ENCODE data around the gene HEXIM2.

HEXIM2 gene

GRCh38 chr17:45162025-45162687, 481 bp downstream of the HEXIM2 start:
- TF ChIP-seq, protein P1, sequence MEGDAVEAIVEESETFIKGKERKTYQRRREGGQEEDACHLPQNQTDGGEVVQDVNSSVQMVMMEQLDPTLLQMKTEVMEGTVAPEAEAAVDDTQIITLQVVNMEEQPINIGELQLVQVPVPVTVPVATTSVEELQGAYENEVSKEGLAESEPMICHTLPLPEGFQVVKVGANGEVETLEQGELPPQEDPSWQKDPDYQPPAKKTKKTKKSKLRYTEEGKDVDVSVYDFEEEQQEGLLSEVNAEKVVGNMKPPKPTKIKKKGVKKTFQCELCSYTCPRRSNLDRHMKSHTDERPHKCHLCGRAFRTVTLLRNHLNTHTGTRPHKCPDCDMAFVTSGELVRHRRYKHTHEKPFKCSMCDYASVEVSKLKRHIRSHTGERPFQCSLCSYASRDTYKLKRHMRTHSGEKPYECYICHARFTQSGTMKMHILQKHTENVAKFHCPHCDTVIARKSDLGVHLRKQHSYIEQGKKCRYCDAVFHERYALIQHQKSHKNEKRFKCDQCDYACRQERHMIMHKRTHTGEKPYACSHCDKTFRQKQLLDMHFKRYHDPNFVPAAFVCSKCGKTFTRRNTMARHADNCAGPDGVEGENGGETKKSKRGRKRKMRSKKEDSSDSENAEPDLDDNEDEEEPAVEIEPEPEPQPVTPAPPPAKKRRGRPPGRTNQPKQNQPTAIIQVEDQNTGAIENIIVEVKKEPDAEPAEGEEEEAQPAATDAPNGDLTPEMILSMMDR (IDR thresholded peaks at IDR 0.05) = no peak
- Histone ChIP-seq H3K27ac (peak overlapping the region in 1 of 2 donors; percentile 76), H3K4me3 (peak overlapping the region; percentile 64)
- no peak for DNase-seq (ENCODE audit: low spot score)

- TF ChIP-seq, protein P1 (IDR thresholded peaks at IDR 0.05) = no peak
- Histone ChIP-seq H3K27ac (peak overlapping the region in 1 of 2 donors; percentile 29), H3K4me3 (no peak overlapping the region)
- no peak for DNase-seq (ENCODE audit: low spot score)
Observed at GRCh38 chr17:45164734-45165269, 3.1 kb downstream of the HEXIM2 start.

DNA sequence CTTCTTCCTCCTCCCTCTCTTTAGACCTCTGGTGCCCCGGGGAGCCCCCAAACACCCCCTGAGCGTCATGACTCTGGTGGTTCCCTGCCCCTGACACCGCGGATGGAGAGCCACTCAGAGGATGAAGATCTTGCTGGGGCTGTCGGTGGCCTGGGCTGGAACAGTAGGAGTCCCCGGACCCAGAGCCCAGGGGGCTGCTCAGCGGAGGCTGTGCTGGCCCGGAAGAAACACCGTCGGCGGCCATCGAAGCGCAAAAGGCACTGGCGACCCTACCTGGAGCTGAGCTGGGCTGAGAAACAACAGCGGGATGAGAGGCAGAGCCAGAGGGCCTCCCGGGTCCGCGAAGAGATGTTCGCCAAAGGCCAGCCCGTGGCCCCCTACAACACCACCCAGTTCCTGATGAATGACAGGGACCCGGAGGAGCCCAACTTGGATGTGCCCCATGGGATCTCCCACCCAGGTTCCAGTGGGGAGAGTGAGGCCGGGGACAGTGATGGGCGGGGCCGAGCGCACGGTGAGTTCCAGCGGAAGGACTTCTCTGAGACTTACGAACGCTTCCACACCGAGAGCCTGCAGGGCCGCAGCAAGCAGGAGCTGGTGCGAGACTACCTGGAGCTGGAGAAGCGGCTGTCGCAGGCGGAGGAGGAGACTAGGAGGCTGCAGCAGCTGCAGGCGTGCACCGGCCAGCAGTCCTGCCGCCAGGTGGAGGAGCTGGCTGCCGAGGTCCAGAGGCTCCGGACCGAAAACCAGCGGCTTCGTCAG, 7.5 kb downstream of the HEXIM2 start:
- TF ChIP-seq, protein P1 (IDR thresholded peaks at IDR 0.05) = no peak
- H3K4me3 ChIP-seq = no peak overlapping the region
- no peak for DNase-seq (ENCODE audit: low spot score)
- peak overlapping the region in 1 of 2 donors; percentile 99 for H3K27ac ChIP-seq

DNA sequence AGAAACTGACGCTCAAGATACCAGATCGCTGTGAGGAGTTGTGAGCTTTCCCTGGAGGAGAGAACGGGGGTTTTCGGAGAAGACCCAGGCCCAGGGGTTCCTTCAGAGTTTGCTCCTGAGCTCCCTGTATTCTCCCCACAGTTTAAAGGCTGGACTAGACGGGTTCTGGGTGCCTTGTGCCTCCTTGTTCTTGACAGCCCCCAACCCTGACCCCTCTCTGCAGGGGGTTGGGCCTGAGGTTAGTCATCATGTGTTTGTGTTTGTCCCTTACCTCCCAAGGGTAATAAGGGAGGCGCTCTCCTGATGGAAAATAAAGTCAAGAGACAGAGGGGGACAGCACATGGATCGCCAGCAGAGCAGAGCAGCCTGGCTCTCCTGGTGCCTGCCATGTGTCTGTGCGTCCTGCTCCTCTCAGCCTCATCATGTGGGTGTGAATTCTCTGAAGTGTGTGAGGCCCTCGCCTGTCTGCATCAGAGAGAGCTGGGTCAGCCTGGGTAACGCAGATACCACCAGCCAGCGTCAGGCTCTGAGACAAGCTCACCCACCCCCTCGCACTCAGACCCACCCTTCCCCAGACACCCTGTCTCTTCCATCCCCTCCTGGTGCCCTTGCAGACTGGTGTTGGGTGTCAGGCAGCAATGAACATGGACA, 8.7 kb downstream of the HEXIM2 start:
- TF ChIP-seq, protein P1 (IDR thresholded peaks at IDR 0.05) = no peak
- peak overlapping the region; percentile 69 for H3K4me3 ChIP-seq
- no peak for DNase-seq (ENCODE audit: low spot score)
- H3K27ac ChIP-seq = peak overlapping the region; percentile 79 to 99

GRCh38 chr17:45170931-45171337, 9.3 kb downstream of the HEXIM2 start:
- DNase-seq (ENCODE audit: low spot score) = peak; percentile 93
- TF ChIP-seq, protein P1 (IDR thresholded peaks at IDR 0.05) = no peak
- H3K4me3 ChIP-seq = peak overlapping the region; percentile 69
- H3K27ac ChIP-seq = peak overlapping the region; percentile 79 to 99

DNA sequence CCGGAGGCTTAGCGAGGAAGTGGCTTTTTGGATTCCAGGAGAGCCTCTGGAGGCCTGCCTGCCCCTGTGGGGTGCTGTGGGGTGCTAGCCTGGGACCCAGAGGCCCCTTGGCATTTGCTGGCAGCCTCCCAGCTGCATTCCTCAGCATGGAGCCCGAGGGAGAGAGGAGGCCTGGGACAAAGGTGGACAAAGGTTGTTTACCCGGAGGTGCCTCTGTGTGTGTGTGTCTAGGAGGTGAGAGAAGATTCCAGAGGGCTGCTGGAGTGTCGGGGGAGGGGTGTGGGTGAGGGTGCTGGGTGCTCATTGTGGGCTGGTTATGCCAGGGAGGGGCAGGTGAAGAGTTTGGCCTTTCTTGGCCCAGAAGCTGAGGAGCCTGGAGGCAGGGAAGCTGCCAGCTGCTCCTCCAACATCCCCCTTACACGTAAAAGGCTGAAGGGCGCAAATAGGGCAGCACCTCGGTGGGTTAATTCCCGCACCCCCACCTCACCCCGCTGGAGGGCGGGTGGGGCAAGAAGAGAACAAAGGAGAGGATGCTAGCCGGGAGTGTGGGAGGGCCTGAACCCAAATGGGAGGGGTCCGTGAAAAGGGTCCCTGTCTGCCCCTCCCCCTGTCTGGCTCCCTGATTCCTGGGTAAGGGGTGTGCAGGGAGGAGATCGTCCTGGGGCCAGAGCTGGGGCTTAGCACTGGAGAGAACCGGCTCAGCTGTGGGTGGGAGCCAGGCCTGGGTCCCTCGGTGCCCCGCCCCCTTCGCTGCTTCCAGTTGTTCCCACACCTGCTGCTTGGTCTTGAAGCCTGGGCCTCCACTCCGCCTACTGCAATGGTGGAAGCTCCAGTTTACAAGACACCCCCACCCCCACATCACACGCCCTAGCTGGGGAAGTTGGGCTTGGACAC, 9.9 kb downstream of the HEXIM2 start:
- Histone ChIP-seq H3K4me3 (peak overlapping the region; percentile 69), H3K27ac (peak overlapping the region; percentile 79 to 99)
- peak; percentile 76 for DNase-seq (ENCODE audit: low spot score)
- TF ChIP-seq, protein P1 (IDR thresholded peaks at IDR 0.05) = no peak
